MCF 10A (cell line): Measurements from ENCODE around the gene TAF10. TPM values are rescaled to one million over a fixed set of nuclear protein-coding genes. Genes with fewer than 3 reads are reported as not detected.

Experiments used
- BruUV-seq: library from RNA; stranded (reverse); fragments of 400-500 nt; replicated peaks from 2 replicates; lab custom pipeline; 2021; lab: Mats Ljungman, UMichigan
- CTCF ChIA-PET: fragments of 300-600 bp; sonication (Branson Sonifier 250); formaldehyde crosslinking; extraction: SDS; loops from one replicate; lab custom pipeline; 2021; ENCODE audit warnings: antibody characterized with exemption, inconsistent platforms; lab: Yijun Ruan, JAX
- POLR2A ChIA-PET: fragments of 300-600, 350-650 bp; sonication (Branson Sonifier 250); formaldehyde crosslinking; extraction: SDS; loops from one replicate; lab custom pipeline; 2020; ENCODE audit warnings: antibody characterized with exemption, inconsistent platforms; lab: Yijun Ruan, JAX
- DNase-seq: peaks from one replicate; pipeline ENCODE4 v3.0.0-alpha.2; 2018; ENCODE audit not compliant: unreplicated experiment
- H3K27ac Mint-ChIP-seq: one replicate; pipeline ENCODE4 v1.8.0; 2022; ENCODE audit warnings: mild to moderate bottlenecking, low read depth, mixed read lengths; ENCODE audit not compliant: unreplicated experiment
- H3K27me3 Mint-ChIP-seq: one replicate; pipeline ENCODE4 v1.8.0; 2022; ENCODE audit warnings: mixed read lengths; ENCODE audit not compliant: insufficient read depth, unreplicated experiment
- H3K36me3 Mint-ChIP-seq: one replicate; pipeline ENCODE4 v1.8.0; 2022; ENCODE audit warnings: mild to moderate bottlenecking, moderate library complexity, mixed read lengths; ENCODE audit not compliant: insufficient read depth, unreplicated experiment
- H3K4me1 Mint-ChIP-seq: one replicate; pipeline ENCODE4 v1.8.0; 2022; ENCODE audit warnings: mixed read lengths; ENCODE audit not compliant: insufficient read depth, unreplicated experiment
- H3K4me3 Mint-ChIP-seq: one replicate; pipeline ENCODE4 v1.8.0; 2022; ENCODE audit warnings: mild to moderate bottlenecking, moderate library complexity, mixed read lengths; ENCODE audit not compliant: unreplicated experiment
- H3K9me3 Mint-ChIP-seq: one replicate; pipeline ENCODE4 v1.8.0; 2022; ENCODE audit warnings: mixed read lengths; ENCODE audit not compliant: unreplicated experiment
- intact Hi-C: fragments of 100-400 bp; cut with micrococcal nuclease; formaldehyde crosslinking; loops from 2 replicates; pipeline ENCODE4 v1.14.1; 2022
- total RNA-seq: library from RNA; stranded (reverse); gene quantifications from 2 replicates; pipeline ENCODE4 v1.2.3, GENCODE V29; 2022
- TF ChIP-seq, protein P1 (sequence below): fragments of 200-600 bp; IDR thresholded peaks from one replicate; pipeline ENCODE4 v1.8.0; 2022; ENCODE audit warnings: antibody characterized with exemption, mild to moderate bottlenecking; ENCODE audit not compliant: unreplicated experiment

TAF10 gene
- total RNA-seq, 1 experiment from 2014 or later, result 157 TPM

- POLR2A ChIA-PET, result interaction anchor here (2.4 kb wide), 1 partner anchor 9 kb away, joined by 7 read pairs; the partner anchor contains the start of genes ILK and RRP8
These were observed 17.8 kb downstream of the TAF10 start for GRCh38 chr11:6594142-6594768.

GRCh38 chr11:6588018-6588417 is 24.0 kb downstream of the TAF10 start:
- ChIA-PET CTCF (interaction anchor here (1.1 kb wide), 1 partner anchor 95 kb away, joined by 3 read pairs; the partner anchor contains the start of gene MRPL17), POLR2A (interaction anchor here (1.3 kb wide), 2 partner anchors 12 to 15 kb away, joined by 4 to 5 read pairs; partner anchors contain the start of genes ILK and RRP8)
- DNase-seq, result no peak
- TF ChIP-seq, protein P1, sequence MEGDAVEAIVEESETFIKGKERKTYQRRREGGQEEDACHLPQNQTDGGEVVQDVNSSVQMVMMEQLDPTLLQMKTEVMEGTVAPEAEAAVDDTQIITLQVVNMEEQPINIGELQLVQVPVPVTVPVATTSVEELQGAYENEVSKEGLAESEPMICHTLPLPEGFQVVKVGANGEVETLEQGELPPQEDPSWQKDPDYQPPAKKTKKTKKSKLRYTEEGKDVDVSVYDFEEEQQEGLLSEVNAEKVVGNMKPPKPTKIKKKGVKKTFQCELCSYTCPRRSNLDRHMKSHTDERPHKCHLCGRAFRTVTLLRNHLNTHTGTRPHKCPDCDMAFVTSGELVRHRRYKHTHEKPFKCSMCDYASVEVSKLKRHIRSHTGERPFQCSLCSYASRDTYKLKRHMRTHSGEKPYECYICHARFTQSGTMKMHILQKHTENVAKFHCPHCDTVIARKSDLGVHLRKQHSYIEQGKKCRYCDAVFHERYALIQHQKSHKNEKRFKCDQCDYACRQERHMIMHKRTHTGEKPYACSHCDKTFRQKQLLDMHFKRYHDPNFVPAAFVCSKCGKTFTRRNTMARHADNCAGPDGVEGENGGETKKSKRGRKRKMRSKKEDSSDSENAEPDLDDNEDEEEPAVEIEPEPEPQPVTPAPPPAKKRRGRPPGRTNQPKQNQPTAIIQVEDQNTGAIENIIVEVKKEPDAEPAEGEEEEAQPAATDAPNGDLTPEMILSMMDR, result no peak
- Mint-ChIP-seq H3K4me1 (no peaks in the 10 kb centered on the region), H3K9me3 (peaks cover 12% of the 10 kb centered on the region), H3K27me3 (no peaks in the 10 kb centered on the region), H3K36me3 (peaks cover 14% of the 10 kb centered on the region), H3K27ac (no peak overlapping the region), H3K4me3 (no peak overlapping the region)
- BruUV-seq, result no TSS peak
- intact Hi-C loops, result no loop called here

More at GRCh38 chr11:6594142-6594768, 17.8 kb downstream of the TAF10 start:
- no peaks in the 10 kb centered on the region for H3K9me3 Mint-ChIP-seq
- H3K4me3 Mint-ChIP-seq, result no peak overlapping the region
- CTCF ChIA-PET, result interaction anchor here (0.5 to 3.8 kb wide), 11 partner anchors 18 to 464 kb away, joined by 3 to 14 read pairs (median 3); partner anchors contain the start of gene TAF10
- H3K27me3 Mint-ChIP-seq, result no peaks in the 10 kb centered on the region
- DNase-seq, result no peak
- no TSS peak for BruUV-seq
- peaks cover 8% of the 10 kb centered on the region for H3K4me1 Mint-ChIP-seq
- H3K36me3 Mint-ChIP-seq, result peaks cover 59% of the 10 kb centered on the region
- TF ChIP-seq, protein P1, result no peak
- intact Hi-C loops, result no loop called here
- no peak overlapping the region for H3K27ac Mint-ChIP-seq

GRCh38 chr11:6587360-6587953 is 24.6 kb downstream of the TAF10 start:
- Mint-ChIP-seq H3K4me3 (no peak overlapping the region), H3K36me3 (peaks cover 9% of the 10 kb centered on the region), H3K27me3 (no peaks in the 10 kb centered on the region), H3K27ac (no peak overlapping the region), H3K9me3 (peaks cover 17% of the 10 kb centered on the region), H3K4me1 (no peaks in the 10 kb centered on the region)
- DNase-seq, result no peak
- CTCF ChIA-PET, result interaction anchor here (1.1 kb wide), 1 partner anchor 96 kb away, joined by 3 read pairs; the partner anchor contains the start of gene MRPL17
- POLR2A ChIA-PET, result interaction anchor here (1.3 kb wide), 2 partner anchors 12 to 16 kb away, joined by 4 to 5 read pairs; partner anchors contain the start of genes ILK and RRP8
- TF ChIP-seq, protein P1, result no peak
- BruUV-seq, result no TSS peak
- intact Hi-C loops, result no loop called here
